ENCODE data around the gene ECI1.

GRCh38 chr16:2211923-2212347 is 39.5 kb downstream of the ECI1 start:
- TF ChIP-seq POLR2AphosphoS5 (IDR thresholded peaks at IDR 0.05; ENCODE audit: low read depth, low read length) (no peak), FOXP2 (optimal IDR thresholded peaks at IDR 0.05; ENCODE audit: borderline replicate concordance, extremely low read depth, extremely low read length, insufficient read depth) (no peak)
